GM19468 (cell line): ENCODE results near the gene PPP1R26.
"Not testable (repeated sequence)": the region's sequence is repeated elsewhere in the genome, so short reads cannot be mapped to it uniquely, and the experiment has no call there.

ENCODE experiments used
- ATAC-seq: cut with Tn5 transposase; IDR thresholded peaks from one replicate; pipeline ENCODE4 v1.9.1; 2021; ENCODE audit warnings: mild to moderate bottlenecking, moderate library complexity, moderate number of reproducible peaks; ENCODE audit not compliant: unreplicated experiment; ENCODE audit errors: extremely low read depth

PPP1R26 gene

DNA sequence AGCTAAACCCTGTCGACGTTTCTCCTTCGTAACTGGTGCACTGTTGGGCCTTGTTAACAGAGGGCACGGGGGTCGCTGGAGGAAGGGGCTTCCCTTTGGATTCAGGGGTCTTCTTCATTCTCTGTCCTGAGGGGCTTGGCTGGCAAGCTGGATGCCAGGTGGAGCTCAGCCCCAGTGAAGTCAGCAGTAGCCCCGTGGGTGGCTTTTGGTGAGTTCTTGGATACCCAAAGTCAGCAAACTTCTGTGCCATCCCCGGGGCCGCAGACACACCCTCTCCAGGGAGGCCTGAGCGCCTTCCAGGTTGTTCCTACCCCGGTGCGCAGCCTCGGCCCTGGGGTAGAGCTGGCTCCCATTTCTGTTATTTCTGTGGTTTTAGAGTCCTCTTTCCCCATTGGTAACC lies 54.1 kb downstream of the PPP1R26 start:
- no peak for ATAC-seq

DNA sequence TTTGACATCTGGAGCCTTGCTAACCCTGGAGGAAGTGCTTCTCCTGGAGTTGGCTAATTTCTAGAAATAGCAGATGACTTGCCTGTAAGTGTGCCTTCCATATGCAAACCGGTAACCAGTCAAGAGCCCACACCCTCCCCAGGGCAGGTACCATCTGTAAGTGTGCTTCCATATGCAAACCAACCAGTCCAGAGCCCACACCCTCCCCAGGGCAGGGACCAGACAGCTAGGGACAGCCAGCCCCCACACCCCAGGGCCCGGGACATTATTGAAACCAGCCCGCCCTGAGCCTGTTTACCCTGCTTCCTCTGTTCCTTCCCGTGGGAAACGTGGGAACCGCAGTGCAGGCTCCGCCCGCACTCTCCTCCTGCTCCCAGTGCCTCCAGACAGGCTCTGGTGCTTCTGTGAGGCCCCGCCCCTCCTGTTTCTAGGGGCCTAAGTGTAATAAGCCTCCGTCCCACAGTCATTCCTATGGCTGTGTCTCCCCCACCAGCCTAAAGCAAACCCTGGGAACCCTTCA lies 54.7 kb downstream of the PPP1R26 start:
- ATAC-seq = not testable (repeated sequence)

DNA sequence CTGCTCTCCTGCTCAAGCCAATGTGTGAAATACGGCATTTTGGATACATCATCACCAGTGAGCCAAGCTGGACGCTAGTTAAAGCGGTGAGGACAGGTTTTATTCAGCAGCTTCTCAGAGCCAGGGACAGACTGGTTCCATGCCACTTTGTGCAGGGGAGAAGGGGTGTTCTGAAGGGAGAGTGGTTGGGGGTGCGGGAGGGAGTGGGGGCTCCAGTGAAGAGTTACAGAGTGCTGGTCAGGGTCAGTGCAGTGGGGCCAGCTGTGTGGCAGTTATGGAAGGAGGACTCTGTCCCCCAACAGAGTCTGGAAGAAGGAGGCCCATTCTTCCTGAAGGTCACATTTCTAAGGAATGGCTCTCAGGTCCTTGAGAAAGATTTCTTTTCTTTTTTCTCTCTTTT lies 55.2 kb downstream of the PPP1R26 start:
- not testable (repeated sequence) for ATAC-seq

DNA sequence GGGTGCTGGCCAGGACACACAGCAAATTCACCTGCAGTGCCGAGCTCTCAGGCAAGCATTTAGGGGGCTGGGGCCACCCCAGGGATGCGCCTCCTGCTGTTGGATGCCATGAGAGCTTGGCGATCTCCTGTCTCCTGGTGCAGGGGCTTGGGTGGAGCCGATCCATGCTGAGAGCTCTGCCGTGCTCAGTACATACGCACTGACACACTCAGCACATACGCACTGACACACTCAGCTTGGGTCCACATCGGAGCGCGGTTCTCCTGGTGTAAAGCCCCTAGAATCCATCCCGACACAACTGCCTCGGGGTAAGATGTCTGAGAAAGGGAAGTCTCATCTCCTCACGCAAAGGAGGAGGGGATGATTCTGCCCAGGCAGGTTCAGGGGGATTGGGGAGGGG lies 56.0 kb downstream of the PPP1R26 start:
- not testable (repeated sequence) for ATAC-seq

DNA sequence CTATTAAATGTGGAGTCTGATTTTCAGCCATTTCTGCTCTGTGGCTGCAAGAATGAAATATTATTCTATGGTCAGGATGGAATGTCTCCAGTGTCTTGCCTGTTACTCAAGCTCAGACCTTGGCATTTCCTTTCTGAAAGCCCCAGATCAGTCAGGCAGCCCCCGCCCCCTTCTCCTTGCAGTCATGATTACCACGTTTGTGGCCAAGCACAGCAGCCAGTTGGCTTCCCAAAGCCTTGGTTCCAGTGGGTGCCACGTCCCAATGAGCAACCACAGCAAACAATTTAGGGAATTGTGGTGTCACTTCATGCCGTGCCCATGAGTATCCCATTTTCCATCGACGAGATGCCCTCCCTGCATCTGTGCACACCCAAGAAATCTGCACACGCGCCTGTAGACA lies 56.6 kb downstream of the PPP1R26 start:
- ATAC-seq = no peak
